NCI-H526 treated with DMSO at 0.1 percent for 48 hours (cell line): ENCODE results near the gene CETN2.
"Not testable (repeated sequence)": the region's sequence is repeated elsewhere in the genome, so short reads cannot be mapped to it uniquely, and the experiment has no call there.

ENCODE experiments used
- DNase-seq: peaks from one replicate; lab custom pipeline; 2025; lab: John Stamatoyannopoulos, UW

CETN2 gene

DNA sequence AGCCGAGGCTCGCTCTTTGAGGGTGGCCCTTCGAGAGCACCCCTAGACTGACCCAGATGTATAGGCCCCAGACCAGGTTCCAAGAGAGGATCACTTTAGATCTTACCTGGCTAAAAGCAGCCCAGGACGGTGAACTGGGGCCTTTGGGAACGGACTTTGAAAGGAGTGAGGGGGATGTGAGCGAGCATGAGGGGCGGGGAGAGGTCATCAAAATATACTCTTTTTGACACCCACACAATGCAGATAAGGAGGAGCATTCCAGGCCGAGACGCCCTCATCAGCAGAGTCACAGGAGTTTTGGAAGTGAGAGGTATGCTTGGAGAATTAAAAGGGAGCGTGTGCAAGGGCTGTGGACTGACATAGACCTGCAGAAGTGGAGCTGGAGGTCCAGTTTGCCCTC lies 834 bp upstream of the CETN2 start:
- no peak for DNase-seq

GRCh38 chrX:152824841-152825374 lies 5.6 kb downstream of the CETN2 start:
- no peak for DNase-seq

- DNase-seq: no peak
Observed at GRCh38 chrX:152823657-152824056, 6.9 kb downstream of the CETN2 start.

- no peak for DNase-seq
Observed at GRCh38 chrX:152822383-152823086, 8.0 kb downstream of the CETN2 start.

GRCh38 chrX:152821145-152821765 lies 9.3 kb downstream of the CETN2 start:
- DNase-seq: peak; percentile 0

DNA sequence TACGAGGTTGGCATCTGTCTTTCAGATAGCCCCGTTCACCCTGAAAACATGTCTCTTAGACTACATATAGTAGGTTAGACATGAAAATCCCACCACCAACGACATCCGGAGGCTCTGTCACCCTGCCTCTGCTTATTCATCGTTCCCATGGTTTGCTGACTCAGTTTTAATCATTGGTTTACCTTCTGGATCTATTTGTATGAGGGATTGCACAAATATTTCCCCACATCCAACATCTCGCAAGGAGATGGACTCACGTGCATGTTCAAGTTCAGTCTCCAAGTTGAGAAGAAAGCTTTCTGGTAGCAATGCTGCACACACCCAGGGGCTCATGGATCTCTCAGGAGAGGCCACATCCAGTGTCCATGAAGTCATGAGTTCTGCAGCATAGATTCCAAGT lies 10.8 kb downstream of the CETN2 start:
- no peak for DNase-seq

- DNase-seq: no peak
Observed at GRCh38 chrX:152819266-152819665, 11.3 kb downstream of the CETN2 start.

- DNase-seq: no peak
Observed at GRCh38 chrX:152818356-152818755, 12.2 kb downstream of the CETN2 start.

DNA sequence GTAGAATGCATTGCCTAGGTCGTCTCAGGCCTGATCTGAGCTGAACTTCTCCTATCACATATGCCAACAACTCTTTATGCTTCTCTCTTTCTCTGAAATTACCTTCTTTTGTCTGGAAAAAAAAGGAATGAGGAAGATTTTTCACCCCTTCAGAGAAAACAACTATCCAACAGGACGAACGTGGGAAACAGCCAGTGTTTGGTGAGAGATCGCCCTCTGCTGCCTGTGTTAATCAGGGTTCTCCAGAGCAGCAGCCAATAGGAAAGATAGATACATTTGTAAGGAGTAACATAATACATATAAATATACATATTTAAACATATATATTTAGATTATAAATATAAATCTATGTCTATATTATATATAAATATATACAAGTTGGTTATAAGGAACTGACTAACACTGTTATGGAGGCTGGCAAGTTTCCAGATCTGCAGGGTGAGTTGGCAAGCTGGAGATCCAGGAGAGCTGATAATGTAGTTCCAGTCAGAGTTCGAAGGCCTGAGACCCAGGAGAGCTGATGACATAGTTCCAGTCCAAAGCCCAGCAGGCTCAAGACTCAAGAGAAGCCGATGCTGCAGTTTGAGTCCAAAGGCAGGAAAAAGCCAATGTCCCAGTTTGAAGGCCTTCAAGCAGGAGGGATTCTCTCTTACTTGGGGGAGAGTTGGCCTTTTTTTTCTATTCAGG lies 13.3 kb downstream of the CETN2 start:
- peak; percentile 1 for DNase-seq

DNA sequence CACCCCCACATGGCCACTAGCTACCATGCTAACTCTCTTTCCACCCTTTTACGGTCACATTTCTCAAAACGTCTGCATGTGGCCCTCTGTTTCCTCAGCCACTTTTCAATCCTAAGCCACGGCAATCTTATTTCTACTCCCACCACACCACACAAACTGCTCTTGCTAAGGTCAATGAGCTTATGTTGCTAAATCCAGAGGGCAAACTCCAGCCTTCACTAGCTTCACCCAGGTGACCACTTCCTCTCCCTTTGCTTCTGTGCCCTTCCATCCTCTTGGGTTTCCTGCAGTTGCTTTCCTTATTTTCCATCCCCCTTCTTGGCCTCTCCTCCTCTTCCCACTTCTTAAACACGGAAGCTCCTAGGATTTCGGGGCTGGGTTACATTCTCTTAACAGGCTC lies 16.5 kb downstream of the CETN2 start:
- no peak for DNase-seq

- no peak for DNase-seq
Observed at GRCh38 chrX:152813206-152813605, 17.4 kb downstream of the CETN2 start.

GRCh38 chrX:152810403-152810802 lies 20.2 kb downstream of the CETN2 start:
- DNase-seq: no peak

- no peak for DNase-seq
Observed at GRCh38 chrX:152806035-152806434, 24.5 kb downstream of the CETN2 start.

DNA sequence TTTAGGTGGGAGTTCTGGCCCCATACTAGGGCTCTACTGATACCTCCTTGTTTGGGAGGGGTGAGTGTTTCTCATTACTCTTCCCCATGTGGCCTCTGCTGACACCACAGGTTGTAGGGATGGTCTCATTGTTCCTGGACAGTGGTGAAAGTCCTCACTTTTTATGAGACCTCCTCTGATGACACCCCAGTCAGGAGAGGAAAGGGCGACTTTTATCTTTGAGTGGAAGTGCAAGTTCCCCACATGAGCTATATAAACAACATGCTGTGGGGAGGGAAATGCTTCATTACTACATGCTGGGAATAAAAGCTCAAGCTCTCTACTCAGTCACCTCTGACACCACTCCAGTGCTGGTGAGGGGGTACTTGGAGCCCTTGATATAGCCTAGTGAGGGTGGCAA lies 31.6 kb downstream of the CETN2 start:
- DNase-seq: no peak

GRCh38 chrX:152787062-152787461 lies 43.5 kb downstream of the CETN2 start:
- not testable (repeated sequence) for DNase-seq
